Heart right ventricle (tissue), 16 donors: ENCODE data around the gene PAX2. TPM values are rescaled to one million over a fixed set of nuclear protein-coding genes. Genes with fewer than 3 reads are reported as not detected.

Experiments used
- ATAC-seq, 8 donors: fragments of 200-7000 bp; cut with Tn5 transposase; one replicate each; pipeline ENCODE4 v1.9.1; 2020; ENCODE audit warnings: mild to moderate bottlenecking in 8 of 8, moderate library complexity in 8 of 8, moderate number of reproducible peaks in 1 of 8
- DNase-seq, 2 donors: peaks; one replicate each; pipeline ENCODE4 v3.0.0-alpha.2; 2020
- H3K27ac ChIP-seq, 10 donors: fragments of 200-600 bp; sonication (generic) in 2 of 10; one replicate each; pipeline versions ENCODE4 v1.5.0 to v1.8.0; 2020 to 2022; ENCODE audit warnings: mild to moderate bottlenecking in 3 of 10
- H3K27me3 ChIP-seq, 7 donors: fragments of 200-600 bp; one replicate each; pipeline ENCODE4 v1.8.0; 2021 to 2022; ENCODE audit warnings: mild to moderate bottlenecking in 2 of 7
- H3K36me3 ChIP-seq, 9 donors: fragments of 200-600 bp; sonication (generic) in 1 of 9; one replicate each; pipeline versions ENCODE4 v1.5.0 to v1.8.0; 2020 to 2022; ENCODE audit warnings: mild to moderate bottlenecking in 2 of 9
- H3K4me1 ChIP-seq, 9 donors: fragments of 200-600 bp; sonication (generic) in 1 of 9; one replicate each; pipeline versions ENCODE4 v1.5.0 to v1.8.0; 2020 to 2022; ENCODE audit warnings: mild to moderate bottlenecking in 4 of 9
- H3K4me3 ChIP-seq, 10 donors: fragments of 200-600 bp; sonication (generic) in 2 of 10; one replicate each; pipeline versions ENCODE4 v1.5.0 to v1.8.0; 2020 to 2022; ENCODE audit warnings: mild to moderate bottlenecking in 7 of 10, moderate library complexity in 2 of 10
- H3K9me3 ChIP-seq, 11 donors: fragments of 200-600 bp in 10 of 11; sonication (generic) in 2 of 11; one replicate each; pipeline versions ENCODE4 v1.5.0 to v1.8.0; 2013 to 2022; ENCODE audit warnings: mild to moderate bottlenecking in 2 of 11, control low read depth in 1 of 11, moderate library complexity in 1 of 11
- WGBS, 2 donors: extraction: QIAGEN DNeasy Blood & Tissue Kit; methylation state at CpG; one replicate each; pipeline ENCODE4 v1.1.7; 2013; ENCODE audit warnings: inconsistent platforms in 1 of 2; 5-methylcytosine and 5-hydroxymethylcytosine counted together
- intact Hi-C, 10 donors: fragments of 100-400 bp; cut with DNase I; formaldehyde crosslinking; loops; one replicate each; pipeline versions ENCODE4 v1.11.1 to v1.14.2; 2022
- polyA plus RNA-seq, 2 donors: library from polyadenylated mRNA; stranded (reverse); fragments of 200-250 nt; gene quantifications; one replicate each; pipeline ENCODE4 v1.2.3, GENCODE V29; 2013
- total RNA-seq, 10 donors: library from RNA; stranded (reverse); fragmentation: NEBNext Ultra II Directional in 3 of 10; extraction: Animal tissue kit (Norgen Biotek cat#: 25700) in 3 of 10; gene quantifications; one replicate each; pipeline versions ENCODE4 v1.2.1 to v1.2.4, GENCODE V29; 2021 to 2023
- TF ChIP-seq, protein P1 (sequence below), 9 donors: fragments of 200-600 bp; sonication (generic) in 2 of 9; IDR thresholded peaks; one replicate each; pipeline versions ENCODE4 v1.5.0 to v1.8.0; 2021 to 2022; ENCODE audit warnings: antibody characterized with exemption in 9 of 9, mild to moderate bottlenecking in 5 of 9, moderate library complexity in 1 of 9
- donor health status: Arrhythmogenic right ventricular cardiomyopathy.
- donor health status: ischemic (EF 13 %, LVEDD 7.1; RV severe dilation, severe dysfunction).
- donor health status: healthy with polysubstance abuse.
- donor health status: DM: no; HTN: yes; CAD: no.
- donor health status: DM: no; HTN: no; CAD: no.
- donor health status: ischemic (EF 25% LVEDD 6.9; RV normal size, moderate dysfunction).
- donor health status: ischemic (EF 25% LVEDD 5.7; RV mildly dilated, moderate dysfunction).
- donor health status: healthy.
- donor health status: DM: yes; HTN: yes; CAD: no.
- donor health status: Ischemic cardiomyopathy.
- donor health status: ischemic (EF 35%, LVEDD 5.7; RV mildly dilated, moderate dysfunction).
- donor health status: nonischemic (EF 11% LVEDD 7.7; RV severe dilation, severe dysfunction).
- donor health status: DM: yes; HTN: yes; CAD: no.
- donor health status: PGD.
- donor health status: ischemic (EF 29% LVEDD 5.4; RV normal size, mild dysfunction).
- donor health status: nonischemic (EF 23%, LVEDD 6.1; RV moderate dilation, normal function).

Gene PAX2
- total and polyA plus RNA-seq, 12 donors, result not detected

GRCh38 chr10:100748231-100749058 is 3.1 kb downstream of the PAX2 start:
- intact Hi-C loops, result loop anchor here in 4 of 10 donors (5.0 to 10.0 kb wide), 3 partner anchors 81 to 184 kb away; no protein-coding TSS in a partner anchor
- Histone ChIP-seq H3K27ac (no peak overlapping the region), H3K36me3 (no peaks in the 10 kb centered on the region), H3K27me3 (peaks cover 57 to 100% (median 100%) of the 10 kb centered on the region in 7 donors), H3K4me1 (peaks cover 15 to 56% (median 43%) of the 10 kb centered on the region in 9 donors), H3K4me3 (peak overlapping the region in 8 of 10 donors; percentile 3 to 46 (median 29)), H3K9me3 (no peaks in the 10 kb centered on the region)
- TF ChIP-seq, protein P1, sequence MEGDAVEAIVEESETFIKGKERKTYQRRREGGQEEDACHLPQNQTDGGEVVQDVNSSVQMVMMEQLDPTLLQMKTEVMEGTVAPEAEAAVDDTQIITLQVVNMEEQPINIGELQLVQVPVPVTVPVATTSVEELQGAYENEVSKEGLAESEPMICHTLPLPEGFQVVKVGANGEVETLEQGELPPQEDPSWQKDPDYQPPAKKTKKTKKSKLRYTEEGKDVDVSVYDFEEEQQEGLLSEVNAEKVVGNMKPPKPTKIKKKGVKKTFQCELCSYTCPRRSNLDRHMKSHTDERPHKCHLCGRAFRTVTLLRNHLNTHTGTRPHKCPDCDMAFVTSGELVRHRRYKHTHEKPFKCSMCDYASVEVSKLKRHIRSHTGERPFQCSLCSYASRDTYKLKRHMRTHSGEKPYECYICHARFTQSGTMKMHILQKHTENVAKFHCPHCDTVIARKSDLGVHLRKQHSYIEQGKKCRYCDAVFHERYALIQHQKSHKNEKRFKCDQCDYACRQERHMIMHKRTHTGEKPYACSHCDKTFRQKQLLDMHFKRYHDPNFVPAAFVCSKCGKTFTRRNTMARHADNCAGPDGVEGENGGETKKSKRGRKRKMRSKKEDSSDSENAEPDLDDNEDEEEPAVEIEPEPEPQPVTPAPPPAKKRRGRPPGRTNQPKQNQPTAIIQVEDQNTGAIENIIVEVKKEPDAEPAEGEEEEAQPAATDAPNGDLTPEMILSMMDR (IDR thresholded peaks at IDR 0.05), result no peak
- DNase-seq (no peak), ATAC-seq (peak in 1 of 8 donors; percentile 13)
- WGBS, 2 donors, result 1 to 2% methylated on average over 56 of the region's 56 CpGs

- ATAC-seq (no peak), DNase-seq (no peak)
- Histone ChIP-seq H3K27ac (no peak overlapping the region), H3K36me3 (no peaks in the 10 kb centered on the region), H3K27me3 (peaks cover 53 to 100% (median 100%) of the 10 kb centered on the region in 7 donors), H3K9me3 (no peaks in the 10 kb centered on the region), H3K4me3 (no peak overlapping the region), H3K4me1 (peaks cover 15 to 50% (median 38%) of the 10 kb centered on the region in 9 donors)
- intact Hi-C loops, result loop anchor here in 4 of 10 donors (5.0 to 10.0 kb wide), 3 partner anchors 82 to 184 kb away; no protein-coding TSS in a partner anchor
- 2 to 4% methylated on average over 8 of the region's 8 CpGs for WGBS, 2 donors
- TF ChIP-seq, protein P1 (IDR thresholded peaks at IDR 0.05), result no peak
Measured at GRCh38 chr10:100749059-100749308, 3.6 kb downstream of the PAX2 start.

DNA sequence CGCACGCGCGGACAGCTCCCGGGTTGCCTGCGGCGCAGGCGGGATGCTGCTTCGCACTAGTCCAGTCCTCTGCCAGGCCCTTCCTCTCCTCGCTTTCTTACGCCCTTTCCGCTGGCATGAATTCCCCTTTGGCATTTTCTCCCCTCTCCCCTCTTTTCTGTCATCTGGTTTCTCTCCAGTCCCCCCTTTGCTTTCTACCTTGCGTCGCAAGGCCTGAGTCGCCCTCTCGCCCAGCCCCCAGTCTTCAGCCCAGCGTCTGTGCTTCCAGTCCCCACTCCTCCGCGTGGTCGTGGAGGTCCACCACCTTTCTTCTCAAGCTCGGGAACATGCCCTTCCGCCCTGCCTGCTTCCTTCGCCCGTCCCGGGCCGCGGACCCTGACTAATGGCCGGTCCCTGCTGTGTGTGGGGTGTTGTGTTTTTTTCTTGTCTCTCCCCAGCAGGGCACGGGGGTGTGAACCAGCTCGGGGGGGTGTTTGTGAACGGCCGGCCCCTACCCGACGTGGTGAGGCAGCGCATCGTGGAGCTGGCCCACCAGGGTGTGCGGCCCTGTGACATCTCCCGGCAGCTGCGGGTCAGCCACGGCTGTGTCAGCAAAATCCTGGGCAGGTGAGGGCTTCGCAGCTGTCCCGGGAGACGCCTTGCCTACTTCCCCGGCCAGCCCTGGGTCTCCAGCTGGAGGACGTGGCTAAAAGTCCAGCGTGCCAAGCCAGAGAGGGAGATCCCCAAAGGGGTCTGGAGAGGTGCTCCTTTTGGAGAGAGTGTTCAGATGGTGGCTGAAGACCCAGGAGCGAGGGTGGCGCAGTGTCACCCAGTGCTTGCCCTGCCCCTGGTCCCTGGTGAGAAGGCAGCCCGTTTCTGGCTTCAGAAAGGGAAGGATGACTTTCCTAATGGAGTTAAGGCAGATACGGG is 4.2 kb downstream of the PAX2 start:
- Histone ChIP-seq H3K9me3 (no peaks in the 10 kb centered on the region), H3K27ac (no peak overlapping the region), H3K4me1 (peaks cover 13 to 44% (median 34%) of the 10 kb centered on the region in 9 donors), H3K36me3 (no peaks in the 10 kb centered on the region), H3K4me3 (no peak overlapping the region), H3K27me3 (peaks cover 47 to 100% (median 100%) of the 10 kb centered on the region in 7 donors)
- TF ChIP-seq, protein P1 (IDR thresholded peaks at IDR 0.05), result no peak
- no peak for DNase-seq
- WGBS, 2 donors, result 3 to 4% methylated on average over 50 of the region's 50 CpGs
- no peak for ATAC-seq
- intact Hi-C loops, result loop anchor here in 4 of 10 donors (5.0 to 10.0 kb wide), 3 partner anchors 82 to 185 kb away; no protein-coding TSS in a partner anchor
